LNCAP (cell line): ENCODE measurements around the gene KIF20B.

ENCODE experiments used
- CTCF ChIP-seq: fragments of 450-650 bp; IDR thresholded peaks from 2 replicates; pipeline ENCODE4 v1.5.1; 2017; ENCODE audit warnings: mild to moderate bottlenecking

Gene KIF20B

DNA sequence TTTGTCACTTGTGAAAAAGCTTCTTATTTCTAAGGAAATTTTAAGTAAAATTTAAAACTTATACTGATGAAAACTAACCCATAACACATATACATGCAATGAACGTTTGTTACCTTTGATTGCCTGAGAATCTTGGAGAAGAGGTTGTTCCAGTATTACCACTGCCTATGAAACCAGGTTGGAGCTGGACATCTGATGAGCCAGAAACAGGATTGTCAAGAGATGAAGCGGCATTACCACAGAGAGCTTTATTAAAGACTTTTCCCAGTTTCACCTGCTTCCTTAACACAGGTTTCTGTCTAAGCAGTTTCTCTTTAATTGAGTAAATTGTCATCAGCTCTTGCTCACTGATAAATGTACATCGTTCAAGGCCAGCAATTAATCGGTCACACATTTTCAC is 9.0 kb upstream of the KIF20B start:
- no peak for TF ChIP-seq CTCF

- no peak for TF ChIP-seq CTCF
Measured at GRCh38 chr10:89693176-89693575, 8.2 kb upstream of the KIF20B start.

DNA sequence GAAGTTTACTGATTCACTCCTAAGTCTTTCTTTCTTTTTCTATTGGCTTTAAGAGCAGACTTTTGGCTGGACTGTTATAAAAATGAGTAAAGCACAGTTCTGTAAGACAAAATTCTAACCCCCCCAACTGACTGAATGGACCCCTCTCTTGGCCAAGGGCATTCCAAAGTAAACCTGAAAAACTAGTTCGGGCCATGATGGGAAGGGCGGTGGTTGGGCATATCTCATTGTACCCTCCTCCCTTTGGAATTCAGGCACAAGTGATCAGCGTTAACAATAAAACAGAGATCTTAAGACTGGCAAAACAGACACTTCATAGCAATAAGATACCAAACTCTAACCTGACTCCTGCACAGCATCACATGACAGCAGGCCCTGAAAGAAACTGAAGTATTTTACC is 6.1 kb upstream of the KIF20B start:
- TF ChIP-seq CTCF, result no peak

- TF ChIP-seq CTCF, result no peak
Measured at GRCh38 chr10:89697946-89698345, 3.4 kb upstream of the KIF20B start.

- no peak for TF ChIP-seq CTCF
Measured at GRCh38 chr10:89699581-89700064, 1.8 kb upstream of the KIF20B start.

- TF ChIP-seq CTCF, result no peak
Measured at GRCh38 chr10:89700923-89701241, 508 bp upstream of the KIF20B start.

DNA sequence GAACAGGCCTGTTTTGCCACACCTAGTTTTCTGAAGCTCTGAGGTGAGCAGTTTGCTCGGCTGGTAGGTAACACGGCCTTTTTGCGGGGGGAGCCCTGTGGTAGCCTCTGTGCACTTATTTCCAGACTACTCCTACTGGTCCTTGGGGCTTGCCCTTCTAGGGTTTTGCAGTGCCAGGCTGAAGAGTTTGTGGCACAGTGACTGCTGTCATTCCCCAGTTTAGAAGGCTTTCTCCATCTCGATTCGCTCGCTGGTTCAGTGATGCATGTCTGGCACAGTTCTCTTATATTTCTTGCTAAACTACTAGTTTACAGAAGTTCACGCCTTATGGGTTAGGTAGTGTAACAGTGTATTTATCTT is 711 bp downstream of the KIF20B start:
- no peak for TF ChIP-seq CTCF

DNA sequence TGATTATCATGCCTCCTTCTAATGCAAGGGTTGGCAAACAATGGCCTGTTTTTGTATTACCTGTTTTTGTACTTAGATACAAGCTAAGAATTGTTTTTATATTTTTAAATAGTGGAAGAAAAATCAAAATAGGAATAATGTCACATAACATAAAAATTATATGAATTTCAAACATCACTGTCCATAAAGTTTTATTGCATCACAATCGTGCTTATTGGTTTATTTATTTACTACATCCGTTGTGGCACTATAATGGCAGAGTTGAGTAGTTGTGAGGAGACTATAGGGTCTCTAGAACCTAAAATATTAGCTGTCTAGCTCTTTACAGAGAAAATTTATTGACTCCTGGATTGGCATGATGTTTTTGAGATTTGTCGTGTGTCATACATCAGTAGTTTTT is 4.1 kb downstream of the KIF20B start:
- TF ChIP-seq CTCF, result no peak
